ENCODE results near the gene TPX2. TPM values are rescaled to one million over a fixed set of nuclear protein-coding genes. Genes with fewer than 3 reads are reported as not detected.

TPX2 gene
- total and polyA plus RNA-seq, 2 of the 8 experiments (the other 6 are each of a cell fraction or from before 2014, with no cell fraction given) = 43.6 to 125 TPM

GRCh38 chr20:31717478-31718201 lies 21.4 kb upstream of the TPX2 start (continued):
- TF ChIP-seq SIRT6 (IDR thresholded peaks at IDR 0.05; ENCODE audit: low read length) (no peak), KDM4A (IDR thresholded peaks at IDR 0.05; ENCODE audit: low read depth, low read length, severe bottlenecking) (no peak), HDAC2 (IDR thresholded peaks at IDR 0.05; ENCODE audit: borderline replicate concordance in 1 of 2, low read depth in 2 of 2, low read length in 2 of 2) (no peak)
